B cell (primary cell): ENCODE data around the gene ABHD17C. TPM values are rescaled to one million over a fixed set of nuclear protein-coding genes. Genes with fewer than 3 reads are reported as not detected.

Source experiments
- ATAC-seq: fragments of 200-7000 bp; cut with Tn5 transposase; one replicate; pipeline ENCODE4 v1.10.0; 2021; ENCODE audit warnings: low read depth, mild to moderate bottlenecking, moderate number of reproducible peaks, moderate library complexity
- CTCF ChIA-PET: fragments of 350-600 bp; sonication (Branson Sonifier 250); formaldehyde crosslinking; loops from one replicate; lab custom pipeline; 2021; ENCODE audit warnings: antibody characterized with exemption, inconsistent platforms; lab: Charles Lee
- POLR2A ChIA-PET: fragments of 350-600 bp; sonication (Branson Sonifier 250); formaldehyde crosslinking; loops from one replicate; lab custom pipeline; 2021; ENCODE audit warnings: antibody characterized with exemption; lab: Charles Lee
- DNase-seq: peaks from one replicate; pipeline ENCODE4 v3.0.0; 2013
- H2AFZ ChIP-seq: 2 replicates; pipeline ENCODE4 v1.6.1; 2012; ENCODE audit warnings: mild to moderate bottlenecking, low read depth, low read length; ENCODE audit not compliant: insufficient read depth, poor library complexity, severe bottlenecking
- H3K27ac ChIP-seq, 2 donors: 1 replicate in 1 of 2; 2 replicates in 1 of 2; pipeline ENCODE4 v1.5.1; 2012 to 2013; ENCODE audit warnings: low read length in 2 of 2, mild to moderate bottlenecking in 2 of 2, moderate library complexity in 1 of 2
- H3K27me3 ChIP-seq, 4 experiments: fragments of 200-600 bp in 1 of 4; sonication (generic) in 1 of 4; replicated peaks in 1 of 4; 1 replicate in 2 of 4; 2 replicates in 2 of 4; pipeline versions ENCODE4 v1.6.1 to v1.7.0; 2013 to 2016; ENCODE audit warnings: low read length in 3 of 4, mild to moderate bottlenecking in 2 of 4, mixed read lengths in 1 of 4, moderate library complexity in 1 of 4; ENCODE audit not compliant: insufficient read depth in 4 of 4, control insufficient read depth in 3 of 4; ENCODE audit errors: control extremely low read depth in 1 of 4
- H3K36me3 ChIP-seq, 2 experiments: replicated peaks in 1 of 2; 1 replicate in 1 of 2; 2 replicates in 1 of 2; pipeline versions ENCODE4 v1.6.1 to v1.7.1; 2013; ENCODE audit warnings: low read length in 1 of 2; ENCODE audit not compliant: insufficient read depth in 2 of 2, control insufficient read depth in 1 of 2; ENCODE audit errors: control extremely low read depth in 1 of 2, extremely low read depth in 1 of 2
- H3K4me1 ChIP-seq, 2 donors: fragments of 200-600 bp in 1 of 2; sonication (generic) in 1 of 2; 1 replicate in 1 of 2; 2 replicates in 1 of 2; pipeline versions ENCODE4 v1.5.1 to v1.6.1; 2013 to 2017; ENCODE audit warnings: low read length in 2 of 2; ENCODE audit not compliant: control insufficient read depth in 2 of 2, insufficient read depth in 2 of 2
- H3K4me2 ChIP-seq: replicated peaks from 2 replicates; pipeline ENCODE3; 2012; ENCODE audit warnings: mild to moderate bottlenecking, low read depth, low read length; ENCODE audit not compliant: poor library complexity, severe bottlenecking
- H3K4me3 ChIP-seq, 5 experiments: fragments of 200-600 bp in 1 of 5; sonication (generic) in 1 of 5; 1 replicate in 3 of 5; 2 replicates in 2 of 5; pipeline versions ENCODE4 v1.5.1 to v1.7.0; 2011 to 2016; ENCODE audit warnings: low read length in 4 of 5, mild to moderate bottlenecking in 4 of 5, low read depth in 2 of 5, control low read depth in 1 of 5, moderate library complexity in 1 of 5; ENCODE audit not compliant: insufficient read depth in 1 of 5; ENCODE audit errors: control extremely low read depth in 1 of 5, extremely low read depth in 1 of 5
- H3K79me2 ChIP-seq: fragments of 200-600 bp; sonication (generic); one replicate; pipeline ENCODE4 v1.6.0; 2016; ENCODE audit warnings: low read length; ENCODE audit not compliant: control insufficient read depth, insufficient read depth
- H3K9ac ChIP-seq: fragments of 200-600 bp; sonication (generic); 2 replicates; pipeline ENCODE4 v1.6.1; 2017; ENCODE audit warnings: mild to moderate bottlenecking, low read length, moderate library complexity
- H3K9me3 ChIP-seq, 3 donors: one replicate each; pipeline versions ENCODE4 v1.6.1 to v1.7.1; 2013; ENCODE audit warnings: low read length in 2 of 3; ENCODE audit not compliant: control insufficient read depth in 2 of 3, insufficient read depth in 1 of 3; ENCODE audit errors: control extremely low read depth in 1 of 3
- H4K20me1 ChIP-seq: 2 replicates; pipeline ENCODE4 v1.6.0; 2012; ENCODE audit warnings: mild to moderate bottlenecking, low read length; ENCODE audit not compliant: insufficient read depth, control insufficient read depth, poor library complexity, severe bottlenecking
- H3K27ac Mint-ChIP-seq: one replicate; pipeline ENCODE4 v1.8.0; 2021; ENCODE audit warnings: mixed read lengths
- H3K27me3 Mint-ChIP-seq: one replicate; pipeline ENCODE4 v1.8.0; 2021; ENCODE audit warnings: mixed read lengths
- H3K4me1 Mint-ChIP-seq: one replicate; pipeline ENCODE4 v1.8.0; 2021; ENCODE audit warnings: mixed read lengths
- H3K4me3 Mint-ChIP-seq: one replicate; pipeline ENCODE4 v1.8.0; 2021; ENCODE audit warnings: mixed read lengths
- H3K9me3 Mint-ChIP-seq: one replicate; pipeline ENCODE4 v1.8.0; 2022; ENCODE audit warnings: mixed read lengths; ENCODE audit not compliant: insufficient read depth
- CTCF ChIP-seq: fragments of 200-600 bp; IDR thresholded peaks from one replicate; pipeline ENCODE4 v1.8.0; 2022; ENCODE audit warnings: antibody characterized with exemption, mild to moderate bottlenecking
- EZH2 ChIP-seq: IDR thresholded peaks from 2 replicates; pipeline ENCODE4 v1.6.1; 2012; ENCODE audit warnings: borderline replicate concordance, low read depth, mild to moderate bottlenecking, moderate library complexity, low read length; ENCODE audit not compliant: insufficient read depth, poor library complexity, severe bottlenecking
- WGBS: methylation state at CpG from one replicate; pipeline ENCODE4 v1.1.5; 2013; ENCODE audit warnings: missing lambda C conversion rate; ENCODE audit not compliant: insufficient coverage; 5-methylcytosine and 5-hydroxymethylcytosine counted together
- intact Hi-C: fragments of 100-400 bp; cut with micrococcal nuclease; formaldehyde crosslinking; loops from one replicate; pipeline ENCODE4 v1.10.0; 2022
- polyA plus RNA-seq: library from polyadenylated mRNA; depleted of rRNA; stranded (reverse); fragments of >200 nt; gene quantifications from 2 replicates; pipeline ENCODE4 v1.2.3, GENCODE V29; 2012
- total RNA-seq, 2 donors: library from RNA; stranded (reverse); fragments of 120-200 nt in 1 of 2; gene quantifications; 1 replicate in 1 of 2; 2 replicates in 1 of 2; pipeline versions ENCODE4 v1.2.3 to v1.2.4, GENCODE V29; 2013 to 2022

The ABHD17C gene
- total and polyA plus RNA-seq, 2 donors (not counting 1 experiment from before 2014, with no cell fraction given) = 0.78 to 1.9 TPM

- H3K36me3 ChIP-seq = no peaks in the 10 kb centered on the region
- no CpG with 5 or more reads among the region's 1 CpG for WGBS
- no peaks in the 10 kb centered on the region for H3K79me2 ChIP-seq
- no peaks in the 10 kb centered on the region for H3K4me1 ChIP-seq
- ChIA-PET CTCF (no interaction called here), POLR2A (no interaction called here)
- H3K4me3 Mint-ChIP-seq = no peak overlapping the region
- H3K4me1 Mint-ChIP-seq = no peaks in the 10 kb centered on the region
- H3K27ac Mint-ChIP-seq = no peak overlapping the region
- H3K9me3 ChIP-seq = no peaks in the 10 kb centered on the region
- H2AFZ ChIP-seq = no peak overlapping the region
- ATAC-seq (no peak), DNase-seq (no peak)
- intact Hi-C loops = no loop called here
- no peaks in the 10 kb centered on the region for H3K27me3 ChIP-seq
- H3K4me3 ChIP-seq = no peak overlapping the region
- no peaks in the 10 kb centered on the region for H4K20me1 ChIP-seq
- no peak for TF ChIP-seq CTCF
- TF ChIP-seq EZH2 = no peak
- no peaks in the 10 kb centered on the region for H3K9me3 Mint-ChIP-seq
- no peak overlapping the region for H3K9ac ChIP-seq
- H3K4me2 ChIP-seq = no peak overlapping the region
- no peaks in the 10 kb centered on the region for H3K27me3 Mint-ChIP-seq
- H3K27ac ChIP-seq = no peak overlapping the region
Measured at GRCh38 chr15:80745888-80746287, 50.8 kb downstream of the ABHD17C start.

GRCh38 chr15:80747317-80748053 lies 52.4 kb downstream of the ABHD17C start:
- no peaks in the 10 kb centered on the region for H3K79me2 ChIP-seq
- POLR2A ChIA-PET = no interaction called here

More at GRCh38 chr15:80747317-80748053, 52.4 kb downstream of the ABHD17C start:
- Mint-ChIP-seq H3K4me1 (no peaks in the 10 kb centered on the region), H3K4me3 (no peak overlapping the region), H3K27me3 (no peaks in the 10 kb centered on the region), H3K9me3 (no peaks in the 10 kb centered on the region), H3K27ac (no peak overlapping the region)
- Histone ChIP-seq H3K9me3 (no peaks in the 10 kb centered on the region), H3K4me3 (no peak overlapping the region), H3K27me3 (no peaks in the 10 kb centered on the region), H3K4me1 (no peaks in the 10 kb centered on the region), H3K27ac (no peak overlapping the region), H3K36me3 (no peaks in the 10 kb centered on the region), H3K4me2 (no peak overlapping the region), H3K9ac (no peak overlapping the region), H2AFZ (no peak overlapping the region), H4K20me1 (no peaks in the 10 kb centered on the region)
- no peak for TF ChIP-seq CTCF
- TF ChIP-seq EZH2 = no peak
- DNase-seq (no peak), ATAC-seq (no peak)
- WGBS = over 99% methylated on average over 8 of the region's 16 CpGs
- intact Hi-C loops = no loop called here
- CTCF ChIA-PET = no interaction called here
